Testis (tissue), 2 donors: ENCODE results near the gene SOX3.

ENCODE experiments used
- POLR2A ChIP-seq: fragments of 450-650 bp; IDR thresholded peaks from one replicate; pipeline ENCODE4 v1.6.1; 2017; ENCODE audit warnings: antibody characterized with exemption, mild to moderate bottlenecking, moderate library complexity
- TF ChIP-seq, protein P1 (sequence below), 3 experiments: fragments of 450-650 bp in 2 of 3; fragments of 200-600 bp in 1 of 3; sonication (generic) in 1 of 3; IDR thresholded peaks; one replicate each; pipeline ENCODE4 v1.5.1; 2016 to 2019; ENCODE audit warnings: antibody characterized with exemption in 3 of 3, mild to moderate bottlenecking in 2 of 3, moderate library complexity in 1 of 3

- TF ChIP-seq, protein P1, sequence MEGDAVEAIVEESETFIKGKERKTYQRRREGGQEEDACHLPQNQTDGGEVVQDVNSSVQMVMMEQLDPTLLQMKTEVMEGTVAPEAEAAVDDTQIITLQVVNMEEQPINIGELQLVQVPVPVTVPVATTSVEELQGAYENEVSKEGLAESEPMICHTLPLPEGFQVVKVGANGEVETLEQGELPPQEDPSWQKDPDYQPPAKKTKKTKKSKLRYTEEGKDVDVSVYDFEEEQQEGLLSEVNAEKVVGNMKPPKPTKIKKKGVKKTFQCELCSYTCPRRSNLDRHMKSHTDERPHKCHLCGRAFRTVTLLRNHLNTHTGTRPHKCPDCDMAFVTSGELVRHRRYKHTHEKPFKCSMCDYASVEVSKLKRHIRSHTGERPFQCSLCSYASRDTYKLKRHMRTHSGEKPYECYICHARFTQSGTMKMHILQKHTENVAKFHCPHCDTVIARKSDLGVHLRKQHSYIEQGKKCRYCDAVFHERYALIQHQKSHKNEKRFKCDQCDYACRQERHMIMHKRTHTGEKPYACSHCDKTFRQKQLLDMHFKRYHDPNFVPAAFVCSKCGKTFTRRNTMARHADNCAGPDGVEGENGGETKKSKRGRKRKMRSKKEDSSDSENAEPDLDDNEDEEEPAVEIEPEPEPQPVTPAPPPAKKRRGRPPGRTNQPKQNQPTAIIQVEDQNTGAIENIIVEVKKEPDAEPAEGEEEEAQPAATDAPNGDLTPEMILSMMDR (IDR thresholded peaks at IDR 0.05), result no peak
- no peak for TF ChIP-seq POLR2A
Measured at GRCh38 chrX:140548985-140549384, 44.1 kb upstream of the SOX3 start.
